A549 (cell line): ENCODE data around the gene ZNF282.
A peak's percentile ranks its signal among the peaks of the same experiment; 100 is the strongest.

ENCODE experiments used
- CBX2 ChIP-seq: fragments of 200-600 bp; sonication (generic); IDR thresholded peaks from 2 replicates; pipeline ENCODE4 v1.6.1; 2016; ENCODE audit warnings: low read depth, mild to moderate bottlenecking, borderline replicate concordance
- CBX8 ChIP-seq: fragments of 200-600 bp; sonication (generic); IDR thresholded peaks from 2 replicates; pipeline ENCODE4 v1.6.1; 2016
- CEBPB ChIP-seq, 2 experiments: fragments of >200 bp in 1 of 2; sonication (Bioruptor Twin) in 1 of 2; formaldehyde crosslinking in 1 of 2; IDR thresholded peaks; 2 replicates each; pipeline ENCODE4 v1.6.1; 2012 to 2016
- CTCF ChIP-seq: fragments of >200 bp; sonication (Bioruptor Twin); formaldehyde crosslinking; IDR thresholded peaks from 3 replicates; pipeline ENCODE4 v1.5.1; 2016
- MAFK ChIP-seq: fragments of 450-650 bp; IDR thresholded peaks from 2 replicates; pipeline ENCODE4 v1.6.1; 2014; ENCODE audit not compliant: partially characterized antibody
- MYC ChIP-seq: IDR thresholded peaks from 2 replicates; pipeline ENCODE4 v1.6.1; 2012; ENCODE audit warnings: mild to moderate bottlenecking, inconsistent platforms, low read length, improper control_type of control experiment, borderline replicate concordance
- PBX3 ChIP-seq: IDR thresholded peaks from 2 replicates; pipeline ENCODE4 v1.6.1; 2012
- POLR2A ChIP-seq: IDR thresholded peaks from 2 replicates; pipeline ENCODE4 v1.6.1; 2012; ENCODE audit warnings: mild to moderate bottlenecking, low read length
- SMC3 ChIP-seq: fragments of >200 bp; sonication (Bioruptor Twin); formaldehyde crosslinking; IDR thresholded peaks from 3 replicates; pipeline ENCODE4 v1.6.1; 2018; ENCODE audit warnings: inconsistent platforms

- TF ChIP-seq CBX2 (no peak), POLR2A (peak; percentile 57), CBX8 (no peak), CEBPB (IDR thresholded peaks at IDR 0.05) (no peak), CTCF (peak; percentile 71), MAFK (no peak), SMC3 (peak; percentile 20; the same call in 2 of the 3 replicates), MYC (peak; percentile 53; the same call in 1 of the 2 replicates), PBX3 (no peak)
These were observed at the start of gene ZNF282 for GRCh38 chr7:149195180-149196150.
